Activated naive CD8-positive, alpha-beta T cell treated with anti-CD3 and anti-CD28 coated beads for 36 hours (primary cell): ENCODE results near the gene ABCC8. TPM values are rescaled to one million over a fixed set of nuclear protein-coding genes. Genes with fewer than 3 reads are reported as not detected.
A peak's percentile ranks its signal among the peaks of the same experiment; 100 is the strongest.

ENCODE experiments used
- DNase-seq: peaks from one replicate; pipeline ENCODE4 v3.0.0; 2021
- H3K27ac Mint-ChIP-seq: one replicate; pipeline ENCODE4 v1.8.0; 2022; ENCODE audit warnings: mild to moderate bottlenecking, moderate library complexity, mixed read lengths
- H3K27me3 Mint-ChIP-seq: one replicate; pipeline ENCODE4 v1.8.0; 2022; ENCODE audit warnings: mild to moderate bottlenecking, mixed read lengths
- H3K36me3 Mint-ChIP-seq: one replicate; pipeline ENCODE4 v1.8.0; 2021; ENCODE audit warnings: mild to moderate bottlenecking, mixed read lengths
- H3K4me1 Mint-ChIP-seq: one replicate; pipeline ENCODE4 v1.8.0; 2021; ENCODE audit warnings: mixed read lengths
- H3K4me3 Mint-ChIP-seq: one replicate; pipeline ENCODE4 v1.8.0; 2022; ENCODE audit warnings: mild to moderate bottlenecking, moderate library complexity, mixed read lengths
- H3K9me3 Mint-ChIP-seq: one replicate; pipeline ENCODE4 v1.8.0; 2022; ENCODE audit warnings: mixed read lengths
- total RNA-seq, 2 experiments: library from RNA; stranded (reverse); gene quantifications; one replicate each; pipeline ENCODE4 v1.2.3, GENCODE V29; 2021

The ABCC8 gene
- total RNA-seq, 2 experiments from 2014 or later: not detected

DNA sequence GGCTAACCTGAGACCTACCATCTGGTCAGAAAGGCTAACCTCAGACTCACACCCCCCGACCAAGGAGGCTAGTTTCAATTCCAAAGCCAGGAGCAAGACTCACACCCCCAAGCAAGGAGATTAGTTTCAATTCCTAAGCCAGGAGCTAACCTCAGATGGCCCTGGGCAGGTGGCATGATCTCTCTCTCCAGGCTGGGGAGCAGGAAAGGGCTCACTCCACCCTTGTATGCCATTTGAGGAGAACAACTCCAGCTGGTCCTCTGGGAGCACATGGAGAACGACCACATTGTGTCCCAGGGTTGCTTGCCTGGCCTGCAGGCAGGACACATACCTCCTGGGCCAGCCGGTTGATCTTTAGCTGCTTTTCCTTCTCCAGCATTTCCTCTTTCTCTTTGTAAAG, 34.9 kb upstream of the ABCC8 start:
- no peaks in the 10 kb centered on the region for H3K9me3 Mint-ChIP-seq
- H3K4me3 Mint-ChIP-seq: no peak overlapping the region
- peaks cover 3% of the 10 kb centered on the region for H3K27me3 Mint-ChIP-seq
- H3K4me1 Mint-ChIP-seq: no peaks in the 10 kb centered on the region
- no peak for DNase-seq
- no peaks in the 10 kb centered on the region for H3K36me3 Mint-ChIP-seq
- H3K27ac Mint-ChIP-seq: no peak overlapping the region

DNA sequence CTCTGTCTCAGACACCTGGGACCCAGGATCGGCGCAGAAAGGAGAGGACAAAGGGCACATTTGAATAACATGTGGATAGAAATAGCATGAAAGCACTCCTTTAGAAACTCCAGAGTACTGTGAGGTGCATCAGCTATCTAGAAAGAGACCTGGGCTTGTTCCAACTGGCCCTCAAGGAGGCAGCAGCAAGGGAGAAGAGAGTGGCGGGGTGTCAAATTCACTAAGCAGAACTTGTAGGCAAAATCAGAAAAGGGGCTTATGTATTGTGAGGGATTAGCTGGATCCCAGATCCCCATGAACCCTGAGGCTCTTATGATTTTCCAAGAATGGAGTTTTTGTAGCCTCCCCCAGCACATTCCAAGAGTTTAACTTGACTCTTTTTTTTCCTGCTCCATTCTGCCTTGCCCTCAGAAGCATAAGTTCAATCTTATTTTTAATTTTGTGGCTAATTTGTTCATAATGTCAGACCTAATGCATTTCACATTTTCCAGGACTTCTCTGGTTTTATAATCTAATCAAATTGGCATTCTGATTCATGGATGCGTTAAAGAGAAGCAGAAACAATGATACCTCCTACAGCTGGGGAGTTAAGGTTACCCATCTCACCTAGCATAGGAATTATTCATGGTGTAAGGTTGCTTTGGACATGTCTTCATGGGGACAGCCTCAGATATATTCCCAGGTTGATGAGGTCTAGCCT, 34.0 kb upstream of the ABCC8 start:
- H3K27ac Mint-ChIP-seq: no peak overlapping the region

DNA sequence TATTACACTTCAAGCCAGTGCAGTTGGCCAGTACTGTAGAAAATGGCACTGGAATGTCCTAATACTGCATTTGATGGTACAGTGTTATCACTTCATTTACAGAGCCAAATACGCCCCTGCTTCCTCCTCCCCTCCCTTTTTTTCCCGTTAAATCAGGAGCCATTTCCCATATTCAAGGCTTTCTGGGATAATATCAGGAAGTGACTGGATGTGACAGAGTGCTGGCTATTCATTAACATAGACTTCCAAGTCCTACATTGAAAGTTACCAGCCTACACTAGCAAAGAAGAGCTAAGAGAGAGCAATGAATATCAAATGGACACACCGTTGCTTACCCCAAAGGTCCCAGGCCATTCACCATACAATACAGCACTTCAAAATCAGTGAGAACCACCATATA, 32.1 kb upstream of the ABCC8 start:
- no peaks in the 10 kb centered on the region for H3K36me3 Mint-ChIP-seq
- H3K27me3 Mint-ChIP-seq: peaks cover 3% of the 10 kb centered on the region
- no peak overlapping the region for H3K27ac Mint-ChIP-seq
- DNase-seq: no peak
- H3K4me3 Mint-ChIP-seq: no peak overlapping the region
- H3K4me1 Mint-ChIP-seq: peaks cover 3% of the 10 kb centered on the region
- H3K9me3 Mint-ChIP-seq: no peaks in the 10 kb centered on the region

More for the DNA sequence above, 34.0 kb upstream of the ABCC8 start:
- Mint-ChIP-seq H3K36me3 (no peaks in the 10 kb centered on the region), H3K4me1 (no peaks in the 10 kb centered on the region), H3K27me3 (peaks cover 3% of the 10 kb centered on the region), H3K9me3 (no peaks in the 10 kb centered on the region), H3K4me3 (no peak overlapping the region)
- DNase-seq: no peak

DNA sequence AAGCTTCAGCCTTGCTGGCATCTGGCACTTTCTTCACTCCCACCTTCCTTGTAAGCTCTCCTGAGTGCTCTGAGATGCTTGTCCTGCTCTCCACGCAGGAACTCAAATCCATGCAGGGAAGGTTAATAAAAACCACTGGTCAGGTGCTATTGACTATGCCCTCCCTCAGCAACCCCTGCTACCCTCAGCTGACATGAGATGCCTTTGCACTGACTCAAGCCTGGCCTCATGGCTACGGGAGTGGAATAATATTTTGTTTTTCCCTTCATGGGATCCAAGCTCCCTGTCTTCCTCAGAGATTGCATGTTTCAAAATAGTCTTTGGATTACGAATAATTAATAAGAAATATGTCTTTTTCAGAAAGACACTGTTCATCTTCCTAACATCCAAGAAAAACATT, 31.7 kb upstream of the ABCC8 start:
- no peaks in the 10 kb centered on the region for H3K36me3 Mint-ChIP-seq
- H3K27ac Mint-ChIP-seq: no peak overlapping the region
- H3K27me3 Mint-ChIP-seq: peaks cover 3% of the 10 kb centered on the region
- no peak for DNase-seq
- H3K4me1 Mint-ChIP-seq: peaks cover 3% of the 10 kb centered on the region
- H3K9me3 Mint-ChIP-seq: no peaks in the 10 kb centered on the region
- H3K4me3 Mint-ChIP-seq: no peak overlapping the region

DNA sequence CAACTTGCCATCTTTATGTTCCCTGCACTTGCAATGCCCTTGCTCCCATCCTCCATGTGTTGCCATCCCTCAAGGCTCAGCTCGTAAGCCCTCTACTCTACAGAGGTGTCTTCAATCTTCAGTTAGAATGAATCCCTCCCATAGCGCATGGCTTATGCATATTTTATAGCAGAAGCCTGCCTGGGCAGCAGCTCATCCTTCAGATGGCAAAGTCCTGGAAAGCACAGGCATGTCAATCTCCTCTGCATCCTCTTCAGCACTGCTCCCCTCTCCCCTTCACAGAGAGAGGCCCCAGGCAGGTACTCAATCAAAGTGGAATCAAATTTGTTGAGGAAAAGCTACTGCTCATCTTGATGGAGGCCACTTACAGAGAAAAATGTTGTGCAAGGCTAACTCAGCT, 31.1 kb upstream of the ABCC8 start:
- no peak for DNase-seq
- Mint-ChIP-seq H3K27ac (no peak overlapping the region), H3K36me3 (no peaks in the 10 kb centered on the region), H3K4me3 (no peak overlapping the region), H3K27me3 (peaks cover 3% of the 10 kb centered on the region), H3K9me3 (no peaks in the 10 kb centered on the region), H3K4me1 (peaks cover 3% of the 10 kb centered on the region)

DNA sequence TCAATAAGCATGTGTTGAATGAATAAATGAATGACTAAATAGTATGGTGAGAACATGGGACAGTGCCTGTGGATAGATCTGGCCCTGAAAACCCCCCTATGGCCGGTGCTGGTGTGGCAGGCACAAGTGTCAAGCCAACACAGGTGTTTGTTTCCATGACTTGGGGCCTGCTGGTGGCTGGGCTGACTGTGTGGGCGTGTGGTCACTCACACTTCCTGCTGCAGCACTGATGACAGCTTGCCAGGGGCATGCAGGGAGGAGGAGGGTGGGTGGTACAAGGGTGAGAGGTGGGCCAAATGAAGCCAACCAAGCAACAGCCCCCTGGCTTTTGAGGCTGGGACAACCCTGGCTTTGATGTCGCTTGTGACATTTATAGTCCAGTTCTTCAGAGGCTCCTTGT, 30.3 kb upstream of the ABCC8 start:
- H3K4me3 Mint-ChIP-seq: no peak overlapping the region
- peak; percentile 10 for DNase-seq
- H3K4me1 Mint-ChIP-seq: peaks cover 3% of the 10 kb centered on the region
- no peak overlapping the region for H3K27ac Mint-ChIP-seq
- H3K9me3 Mint-ChIP-seq: no peaks in the 10 kb centered on the region
- H3K36me3 Mint-ChIP-seq: no peaks in the 10 kb centered on the region
- H3K27me3 Mint-ChIP-seq: peaks cover 3% of the 10 kb centered on the region

DNA sequence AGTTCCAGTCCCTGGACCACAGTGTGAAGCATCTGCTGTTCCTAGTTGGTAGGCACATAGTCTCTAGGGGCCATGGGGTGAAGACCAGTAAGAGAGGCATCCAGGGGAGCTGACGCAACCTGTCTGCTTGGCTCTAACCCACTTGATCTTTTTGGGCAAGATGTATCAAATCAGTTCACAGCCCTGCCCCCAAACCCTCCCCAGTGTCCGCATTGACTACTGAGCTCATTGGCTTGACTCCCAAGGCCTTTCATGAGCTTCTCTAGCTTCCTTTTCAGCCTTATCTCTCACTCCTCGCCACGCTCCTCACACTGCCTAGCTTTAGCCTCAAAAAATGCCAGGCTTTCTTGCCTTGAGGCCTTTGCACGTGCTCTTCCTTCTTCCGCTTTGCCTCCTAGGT, 29.7 kb upstream of the ABCC8 start:
- Mint-ChIP-seq H3K27me3 (peaks cover 3% of the 10 kb centered on the region), H3K4me3 (no peak overlapping the region), H3K9me3 (no peaks in the 10 kb centered on the region), H3K36me3 (no peaks in the 10 kb centered on the region), H3K27ac (no peak overlapping the region), H3K4me1 (peaks cover 3% of the 10 kb centered on the region)
- DNase-seq: no peak

DNA sequence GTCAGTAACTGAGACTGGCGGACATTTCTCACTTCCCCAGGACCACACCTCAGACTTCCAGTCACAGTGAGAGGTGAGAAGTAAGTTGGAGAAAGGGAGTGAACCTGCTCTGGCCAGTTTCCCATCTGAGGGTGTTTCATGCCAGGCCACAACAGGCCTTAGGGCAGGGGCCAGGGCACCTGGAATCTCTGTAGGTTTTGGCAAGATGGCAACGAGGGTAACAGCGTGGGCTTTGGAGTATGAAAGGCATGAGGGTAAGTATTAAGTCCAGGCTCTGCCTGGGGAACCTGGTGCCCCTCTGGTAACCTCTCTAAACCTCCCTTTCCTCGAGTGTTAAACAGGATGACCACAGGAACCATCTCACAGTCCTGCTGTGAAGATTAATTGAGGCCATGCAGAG, 28.5 kb upstream of the ABCC8 start:
- H3K36me3 Mint-ChIP-seq: no peaks in the 10 kb centered on the region
- H3K9me3 Mint-ChIP-seq: no peaks in the 10 kb centered on the region
- H3K4me1 Mint-ChIP-seq: peaks cover 3% of the 10 kb centered on the region
- H3K27ac Mint-ChIP-seq: no peak overlapping the region
- H3K27me3 Mint-ChIP-seq: peaks cover 3% of the 10 kb centered on the region
- no peak overlapping the region for H3K4me3 Mint-ChIP-seq
- DNase-seq: no peak

DNA sequence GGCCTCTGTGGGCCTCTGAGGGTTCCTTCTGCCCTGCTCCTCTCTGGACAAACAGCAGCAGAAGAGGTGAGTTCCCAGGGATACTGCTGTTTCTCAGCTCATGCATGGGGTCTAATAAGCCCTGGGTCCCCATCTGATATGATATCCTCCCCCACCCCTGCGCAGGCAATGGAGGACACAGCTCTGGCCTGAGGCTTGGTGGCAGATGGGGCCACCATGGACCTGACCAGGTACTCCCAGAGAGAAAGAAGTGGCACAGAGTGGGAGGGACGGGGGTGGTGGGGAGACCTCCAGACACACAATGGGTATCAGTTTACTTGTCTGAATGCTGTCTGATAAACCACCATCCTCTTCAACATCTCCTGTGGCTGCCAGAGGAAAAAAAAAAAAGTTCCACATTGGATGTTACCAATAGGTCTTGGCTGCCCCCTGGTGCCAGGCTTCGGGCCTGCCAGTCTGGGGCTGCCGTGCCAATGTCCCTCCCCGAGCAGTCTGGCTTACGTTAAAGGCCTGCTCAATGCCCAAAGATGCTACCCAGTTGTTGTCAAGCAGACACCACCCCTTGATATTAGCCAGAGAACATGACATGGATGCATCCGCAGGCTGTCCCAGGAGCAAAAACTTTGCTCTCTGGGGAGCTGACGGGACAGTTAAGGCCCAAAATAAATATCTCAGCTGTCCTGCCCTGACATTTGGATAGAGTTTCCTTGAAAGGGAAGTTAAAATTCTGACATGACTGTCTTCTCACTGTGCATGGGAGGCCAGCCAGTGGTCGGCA, 27.9 kb upstream of the ABCC8 start:
- Mint-ChIP-seq H3K4me1 (peaks cover 3% of the 10 kb centered on the region), H3K4me3 (no peak overlapping the region), H3K36me3 (no peaks in the 10 kb centered on the region), H3K27ac (no peak overlapping the region), H3K27me3 (peaks cover 3% of the 10 kb centered on the region), H3K9me3 (no peaks in the 10 kb centered on the region)
- peak; percentile 77 for DNase-seq

DNA sequence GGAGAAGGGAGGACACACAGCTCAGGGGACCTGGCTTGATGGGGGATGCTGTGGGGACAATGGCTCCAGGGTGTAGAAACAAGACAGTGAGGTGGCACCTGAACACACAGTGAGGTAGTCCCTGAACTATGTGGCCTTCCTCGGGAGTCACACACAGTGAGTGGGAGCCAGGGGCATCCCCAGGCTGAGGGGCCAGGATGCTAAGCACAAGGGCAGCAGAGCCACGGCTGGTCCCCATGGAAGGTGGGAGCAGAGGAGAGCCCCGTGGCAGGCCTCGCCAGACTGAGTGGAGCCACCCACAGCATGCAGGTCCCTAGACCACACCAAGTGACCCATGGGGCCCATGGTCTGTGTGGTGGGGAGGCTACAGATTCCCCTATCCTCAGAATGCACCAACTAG, 26.0 kb upstream of the ABCC8 start:
- H3K4me3 Mint-ChIP-seq: no peak overlapping the region
- H3K4me1 Mint-ChIP-seq: peaks cover 3% of the 10 kb centered on the region
- H3K27ac Mint-ChIP-seq: no peak overlapping the region
- no peaks in the 10 kb centered on the region for H3K9me3 Mint-ChIP-seq
- peaks cover 3% of the 10 kb centered on the region for H3K27me3 Mint-ChIP-seq
- no peak for DNase-seq
- no peaks in the 10 kb centered on the region for H3K36me3 Mint-ChIP-seq

DNA sequence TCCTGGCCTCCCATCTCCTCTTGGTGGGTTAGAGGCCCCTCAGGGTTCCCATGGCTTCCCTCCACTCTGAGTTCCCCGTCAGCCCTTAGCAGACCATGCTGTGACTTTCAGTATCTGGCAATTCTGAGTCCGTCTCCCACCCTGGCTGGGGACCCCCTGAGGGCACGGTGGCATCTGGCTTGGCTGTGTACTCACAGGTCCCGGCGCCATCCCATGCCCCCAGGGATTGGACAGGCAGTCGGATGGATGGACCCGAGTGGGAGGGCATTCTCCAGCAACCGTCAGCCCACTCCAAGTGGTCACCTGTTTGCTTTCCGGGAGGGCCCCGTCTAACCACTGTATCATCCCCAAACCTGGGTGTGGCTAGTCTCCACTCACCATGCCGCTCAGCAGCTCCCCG, 24.0 kb upstream of the ABCC8 start:
- Mint-ChIP-seq H3K36me3 (no peaks in the 10 kb centered on the region), H3K9me3 (no peaks in the 10 kb centered on the region), H3K4me3 (no peak overlapping the region), H3K27ac (no peak overlapping the region), H3K4me1 (peaks cover 3% of the 10 kb centered on the region), H3K27me3 (no peaks in the 10 kb centered on the region)
- no peak for DNase-seq

DNA sequence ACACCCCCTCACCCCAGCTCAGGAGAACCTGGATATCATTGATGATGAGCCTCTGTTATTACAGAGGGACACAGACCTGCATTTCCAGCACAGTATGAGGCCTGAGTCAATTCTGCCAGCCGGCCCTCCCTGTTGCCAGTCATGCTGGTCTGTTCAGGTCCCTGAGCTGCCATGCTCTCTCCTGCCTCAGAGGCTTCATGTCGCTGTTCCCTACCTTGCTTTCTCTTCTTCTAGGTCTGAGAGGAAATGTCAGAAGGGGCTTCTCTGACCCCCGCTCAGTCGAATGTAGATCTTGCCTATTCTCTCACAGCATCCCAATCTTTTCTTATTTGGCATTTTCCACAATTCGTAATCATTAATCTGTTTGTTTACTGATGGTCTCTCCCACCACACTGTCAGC, 21.8 kb upstream of the ABCC8 start:
- DNase-seq: no peak
- Mint-ChIP-seq H3K4me1 (no peaks in the 10 kb centered on the region), H3K4me3 (no peak overlapping the region), H3K9me3 (no peaks in the 10 kb centered on the region), H3K27ac (no peak overlapping the region), H3K36me3 (no peaks in the 10 kb centered on the region), H3K27me3 (no peaks in the 10 kb centered on the region)

DNA sequence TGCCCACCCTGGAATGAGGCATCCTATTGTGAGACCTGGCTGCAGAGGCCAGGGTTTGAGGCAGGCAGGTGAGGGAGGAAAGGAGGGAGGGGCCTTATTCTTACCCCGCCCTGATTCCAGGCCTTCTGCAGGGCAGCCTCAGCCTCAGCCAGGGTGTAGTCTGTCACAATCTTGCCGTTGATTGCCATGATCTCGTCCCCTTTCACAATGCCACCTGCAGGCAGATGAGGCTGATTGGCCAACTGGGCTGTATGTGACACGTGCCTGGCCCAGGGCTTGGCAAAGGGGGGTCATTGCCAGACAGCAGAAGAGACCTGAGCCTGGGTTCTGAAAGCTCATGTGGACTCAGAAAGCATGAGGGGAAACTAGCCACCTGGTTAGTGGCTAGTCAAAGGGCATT, 21.4 kb upstream of the ABCC8 start:
- no peaks in the 10 kb centered on the region for H3K9me3 Mint-ChIP-seq
- H3K27me3 Mint-ChIP-seq: no peaks in the 10 kb centered on the region
- no peak for DNase-seq
- no peaks in the 10 kb centered on the region for H3K4me1 Mint-ChIP-seq
- no peaks in the 10 kb centered on the region for H3K36me3 Mint-ChIP-seq
- H3K27ac Mint-ChIP-seq: no peak overlapping the region
- no peak overlapping the region for H3K4me3 Mint-ChIP-seq

DNA sequence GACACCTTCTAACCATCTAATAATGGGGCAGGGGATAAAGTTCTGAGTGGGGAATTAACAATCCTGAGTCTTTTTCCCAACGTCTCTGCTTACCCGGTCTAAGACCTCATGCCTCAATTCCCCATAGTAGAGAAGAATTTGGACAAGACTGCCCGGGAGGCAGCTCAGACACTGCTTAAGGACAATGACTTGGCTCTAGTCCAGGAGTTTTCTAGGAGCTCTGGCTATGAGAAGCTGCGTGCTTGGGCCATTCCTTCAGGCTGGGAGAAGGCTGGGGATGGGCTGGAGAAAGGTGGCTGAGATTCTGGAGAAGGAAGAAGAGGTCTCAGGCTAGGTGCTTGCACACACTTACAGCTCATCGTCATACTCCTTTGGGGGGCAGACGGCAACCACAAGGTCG, 19.8 kb upstream of the ABCC8 start:
- Mint-ChIP-seq H3K9me3 (no peaks in the 10 kb centered on the region), H3K27ac (no peak overlapping the region), H3K4me1 (no peaks in the 10 kb centered on the region), H3K36me3 (no peaks in the 10 kb centered on the region), H3K4me3 (no peak overlapping the region), H3K27me3 (no peaks in the 10 kb centered on the region)
- no peak for DNase-seq

DNA sequence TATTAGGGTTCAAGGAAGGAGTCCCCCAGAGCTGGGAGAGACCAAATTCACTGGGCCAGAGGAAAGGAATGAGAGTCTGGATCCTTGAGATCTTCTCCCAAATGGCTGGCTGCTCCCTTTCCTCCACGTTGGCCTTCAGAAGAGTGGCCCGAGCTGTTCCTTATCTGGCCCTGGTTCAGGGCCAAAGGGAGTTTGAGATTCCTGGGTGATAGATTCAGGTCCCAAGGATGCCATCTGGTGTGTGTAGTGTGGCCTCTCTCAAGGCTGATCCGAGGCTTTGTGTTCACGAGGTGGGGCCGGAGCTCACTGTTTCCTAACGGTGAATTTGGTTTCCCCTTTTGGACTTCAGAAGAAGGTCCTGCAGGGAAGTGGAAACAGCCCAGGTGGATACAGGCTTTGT, 17.4 kb upstream of the ABCC8 start:
- Mint-ChIP-seq H3K4me3 (no peak overlapping the region), H3K9me3 (no peaks in the 10 kb centered on the region), H3K4me1 (no peaks in the 10 kb centered on the region), H3K36me3 (no peaks in the 10 kb centered on the region), H3K27ac (no peak overlapping the region), H3K27me3 (no peaks in the 10 kb centered on the region)
- no peak for DNase-seq

DNA sequence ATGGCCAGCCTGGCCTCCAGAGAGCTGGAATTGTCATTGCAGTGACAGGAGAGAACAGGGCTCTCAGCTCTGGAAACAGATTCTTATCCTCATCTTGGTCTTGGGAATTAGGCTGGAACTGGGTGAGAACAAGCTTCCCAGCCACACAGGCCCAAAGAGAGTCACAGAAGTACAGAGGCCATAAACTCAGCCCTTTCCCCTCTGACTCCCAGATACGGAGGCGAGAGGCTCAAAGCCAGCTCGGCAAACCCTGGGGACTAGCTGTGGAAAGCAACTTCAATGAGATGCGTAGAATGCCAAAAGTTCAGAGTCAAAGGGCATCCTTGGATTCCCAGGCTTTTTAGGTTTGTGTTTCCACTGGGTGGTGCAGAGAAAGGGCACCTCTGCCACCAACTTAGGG, 14.3 kb upstream of the ABCC8 start:
- no peaks in the 10 kb centered on the region for H3K9me3 Mint-ChIP-seq
- no peak overlapping the region for H3K4me3 Mint-ChIP-seq
- H3K27ac Mint-ChIP-seq: no peak overlapping the region
- H3K27me3 Mint-ChIP-seq: peaks cover 4% of the 10 kb centered on the region
- no peaks in the 10 kb centered on the region for H3K4me1 Mint-ChIP-seq
- no peak for DNase-seq
- H3K36me3 Mint-ChIP-seq: no peaks in the 10 kb centered on the region
